Skeletal muscle satellite cell (primary cell): ENCODE data around the gene FGD5.

Experiments used
- H3K27me3 ChIP-seq: 2 replicates; pipeline ENCODE4 v1.7.0; 2013; ENCODE audit warnings: low read length; ENCODE audit not compliant: control insufficient read depth, insufficient read depth
- H3K36me3 ChIP-seq: 2 replicates; pipeline ENCODE4 v1.7.0; 2013; ENCODE audit warnings: mild to moderate bottlenecking, control low read depth, low read length; ENCODE audit not compliant: insufficient read depth
- H3K4me1 ChIP-seq: 2 replicates; pipeline ENCODE4 v1.7.0; 2013; ENCODE audit warnings: low read length; ENCODE audit not compliant: control insufficient read depth, insufficient read depth
- H3K4me2 ChIP-seq: 2 replicates; pipeline ENCODE4 v1.7.0; 2013; ENCODE audit warnings: mild to moderate bottlenecking, low read length
- H3K4me3 ChIP-seq: 2 replicates; pipeline ENCODE4 v1.7.0; 2013; ENCODE audit warnings: low read length
- H3K9ac ChIP-seq: 2 replicates; pipeline ENCODE4 v1.7.0; 2013; ENCODE audit warnings: mild to moderate bottlenecking, low read depth, low read length, moderate library complexity
- H3K9me3 ChIP-seq: replicated peaks from 2 replicates; pipeline ENCODE4 v1.7.0; 2013; ENCODE audit warnings: mild to moderate bottlenecking, control low read depth, low read length

FGD5 gene

GRCh38 chr3:14823393-14823792, 4.6 kb downstream of the FGD5 start:
- Histone ChIP-seq H3K4me2 (no peak overlapping the region), H3K4me1 (no peaks in the 10 kb centered on the region), H3K9ac (no peak overlapping the region), H3K9me3 (no peaks in the 10 kb centered on the region), H3K27me3 (peaks cover 8% of the 10 kb centered on the region), H3K36me3 (no peaks in the 10 kb centered on the region), H3K4me3 (no peak overlapping the region)

DNA sequence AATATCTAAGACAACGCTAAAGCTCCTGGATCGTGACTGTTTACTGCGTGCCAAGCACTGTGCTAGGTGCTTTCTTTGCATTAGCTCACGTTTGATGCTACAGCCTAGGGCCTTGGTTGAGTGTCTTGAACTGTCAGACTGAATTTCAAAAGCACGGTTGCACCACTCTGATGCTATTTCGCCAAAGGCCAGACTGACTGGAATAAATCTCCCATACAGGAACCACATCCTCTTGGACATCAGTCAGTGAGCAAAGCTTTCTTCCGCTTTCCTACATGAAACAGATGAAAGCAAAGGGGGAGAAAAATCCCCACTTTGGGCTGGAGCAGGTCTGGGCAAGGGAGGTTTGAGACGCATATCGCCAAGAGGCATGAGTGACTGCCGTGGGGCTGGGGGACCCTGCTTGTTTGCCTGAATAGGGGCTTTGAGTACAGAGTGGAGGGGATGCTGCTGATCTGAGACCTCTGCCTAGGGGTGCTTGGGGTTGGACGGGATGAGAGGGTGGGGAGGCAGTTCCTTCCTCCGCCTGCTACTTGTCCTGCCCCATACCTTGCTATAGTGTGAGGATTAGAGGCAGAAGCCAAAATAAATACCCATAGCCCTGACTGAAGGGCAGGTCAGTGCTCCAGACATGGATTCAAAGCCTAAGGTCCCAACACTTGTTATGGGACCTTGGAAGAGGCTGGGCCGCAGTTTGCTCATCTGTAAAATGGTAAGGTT, 5.3 kb downstream of the FGD5 start:
- H3K4me3 ChIP-seq: no peak overlapping the region
- H3K36me3 ChIP-seq: no peaks in the 10 kb centered on the region
- H3K4me2 ChIP-seq: no peak overlapping the region
- no peak overlapping the region for H3K9ac ChIP-seq
- H3K27me3 ChIP-seq: peaks cover 8% of the 10 kb centered on the region
- H3K4me1 ChIP-seq: no peaks in the 10 kb centered on the region
- no peaks in the 10 kb centered on the region for H3K9me3 ChIP-seq

DNA sequence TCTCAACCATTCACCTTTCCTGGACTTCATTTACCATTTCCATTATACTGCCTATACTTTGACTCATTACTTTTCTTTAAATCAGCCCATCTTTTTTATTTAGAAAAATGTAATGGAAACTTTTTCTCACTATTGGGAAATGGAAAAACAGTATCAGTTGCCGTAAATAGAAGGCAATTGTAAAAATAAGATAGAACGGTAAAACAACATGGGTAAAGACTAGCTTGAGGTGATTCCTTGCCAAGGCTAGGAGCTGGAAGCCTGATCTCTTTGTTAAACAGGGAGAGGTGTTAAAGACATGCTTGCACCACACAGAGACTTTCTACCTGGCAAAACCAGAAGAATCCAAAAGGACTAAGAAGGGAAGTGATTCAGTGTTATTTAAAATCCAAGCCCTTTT, 5.9 kb downstream of the FGD5 start:
- Histone ChIP-seq H3K9ac (no peak overlapping the region), H3K4me2 (no peak overlapping the region), H3K4me3 (no peak overlapping the region), H3K9me3 (no peaks in the 10 kb centered on the region), H3K36me3 (no peaks in the 10 kb centered on the region), H3K4me1 (no peaks in the 10 kb centered on the region), H3K27me3 (peaks cover 8% of the 10 kb centered on the region)

- H3K9ac ChIP-seq: no peak overlapping the region
- no peaks in the 10 kb centered on the region for H3K9me3 ChIP-seq
- H3K36me3 ChIP-seq: no peaks in the 10 kb centered on the region
- no peak overlapping the region for H3K4me2 ChIP-seq
- no peaks in the 10 kb centered on the region for H3K4me1 ChIP-seq
- H3K4me3 ChIP-seq: no peak overlapping the region
- peaks cover 10% of the 10 kb centered on the region for H3K27me3 ChIP-seq
Observed at GRCh38 chr3:14826069-14826468, 7.3 kb downstream of the FGD5 start.

DNA sequence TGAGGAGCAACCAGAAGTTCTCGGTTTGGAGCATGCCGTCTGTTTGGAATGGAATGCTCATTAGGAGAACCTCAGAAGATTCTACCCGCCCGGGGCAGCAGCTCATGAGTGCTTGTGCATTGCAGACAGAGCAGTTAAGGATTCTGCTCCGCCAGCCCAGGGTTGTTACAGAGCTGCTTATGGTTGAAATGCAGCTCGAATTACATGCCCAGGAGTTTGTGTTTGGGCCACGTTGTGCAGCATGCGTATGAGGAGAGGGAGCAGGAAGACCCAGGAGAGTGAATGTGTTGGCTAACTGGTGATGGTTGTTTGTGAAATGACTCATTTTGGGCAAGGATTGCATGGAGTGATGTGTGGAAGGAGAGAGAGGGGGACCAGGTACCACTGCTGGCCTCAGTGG, 9.0 kb downstream of the FGD5 start:
- no peaks in the 10 kb centered on the region for H3K36me3 ChIP-seq
- no peak overlapping the region for H3K4me2 ChIP-seq
- no peak overlapping the region for H3K9ac ChIP-seq
- peaks cover 19% of the 10 kb centered on the region for H3K27me3 ChIP-seq
- no peaks in the 10 kb centered on the region for H3K9me3 ChIP-seq
- H3K4me1 ChIP-seq: no peaks in the 10 kb centered on the region
- H3K4me3 ChIP-seq: no peak overlapping the region

GRCh38 chr3:14829811-14830210, 11.0 kb downstream of the FGD5 start:
- Histone ChIP-seq H3K4me1 (no peaks in the 10 kb centered on the region), H3K36me3 (no peaks in the 10 kb centered on the region), H3K9me3 (no peaks in the 10 kb centered on the region), H3K4me3 (no peak overlapping the region), H3K27me3 (peaks cover 30% of the 10 kb centered on the region), H3K9ac (no peak overlapping the region), H3K4me2 (no peak overlapping the region)

DNA sequence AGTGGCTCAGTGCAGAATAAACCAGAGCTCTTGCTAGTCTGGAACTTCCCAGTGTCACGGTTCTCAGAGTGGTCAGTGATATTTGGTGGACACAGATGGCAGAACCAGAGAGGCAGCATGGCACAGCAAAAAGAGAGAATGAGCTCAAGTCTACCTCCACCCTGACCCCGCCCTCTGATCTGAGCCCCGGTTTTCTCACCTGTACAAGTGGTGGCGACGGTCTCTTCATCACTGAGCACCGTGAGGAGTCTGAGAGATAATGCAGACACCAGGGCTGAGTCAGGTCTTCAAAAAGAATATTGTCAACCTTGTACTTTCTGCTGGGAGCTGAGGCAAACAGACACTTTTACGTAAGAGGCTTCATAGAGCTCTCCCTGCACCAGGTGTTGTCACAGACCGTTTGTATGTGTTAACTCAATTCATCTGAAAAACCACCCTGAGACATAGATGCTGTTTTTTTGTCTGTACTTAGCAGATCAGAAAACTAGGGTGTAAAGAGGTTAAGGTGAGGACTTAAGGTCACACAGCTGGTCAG, 13.2 kb downstream of the FGD5 start:
- Histone ChIP-seq H3K4me1 (no peaks in the 10 kb centered on the region), H3K9me3 (no peaks in the 10 kb centered on the region), H3K4me2 (no peak overlapping the region), H3K9ac (no peak overlapping the region), H3K36me3 (no peaks in the 10 kb centered on the region), H3K27me3 (peaks cover 43% of the 10 kb centered on the region), H3K4me3 (no peak overlapping the region)

- no peaks in the 10 kb centered on the region for H3K36me3 ChIP-seq
- no peak overlapping the region for H3K9ac ChIP-seq
- no peak overlapping the region for H3K4me3 ChIP-seq
- H3K4me1 ChIP-seq: no peaks in the 10 kb centered on the region
- H3K9me3 ChIP-seq: no peaks in the 10 kb centered on the region
- H3K27me3 ChIP-seq: peaks cover 52% of the 10 kb centered on the region
- no peak overlapping the region for H3K4me2 ChIP-seq
Observed at GRCh38 chr3:14832975-14833722, 14.4 kb downstream of the FGD5 start.

DNA sequence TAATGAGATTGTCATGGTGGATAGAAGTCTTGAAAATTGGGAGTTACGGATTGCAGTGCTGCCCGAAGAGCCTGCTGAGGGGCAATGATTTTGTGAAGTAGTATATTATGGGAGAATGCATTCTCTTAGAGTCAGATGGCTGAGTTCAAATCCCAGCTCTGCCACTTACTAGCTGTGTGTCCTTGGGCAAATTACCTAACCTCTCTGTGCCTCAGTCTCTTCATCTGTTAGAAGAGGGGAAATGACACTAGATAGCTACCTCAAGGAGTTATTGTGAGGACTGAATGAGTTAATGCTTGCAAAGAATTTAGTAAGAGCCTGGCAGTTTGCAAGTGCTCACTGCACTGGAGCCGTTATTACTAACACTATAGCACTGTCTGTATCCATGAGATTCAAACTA, 15.4 kb downstream of the FGD5 start:
- Histone ChIP-seq H3K27me3 (peaks cover 61% of the 10 kb centered on the region), H3K4me3 (no peak overlapping the region), H3K4me1 (no peaks in the 10 kb centered on the region), H3K36me3 (no peaks in the 10 kb centered on the region), H3K9me3 (no peaks in the 10 kb centered on the region), H3K9ac (no peak overlapping the region), H3K4me2 (no peak overlapping the region)

GRCh38 chr3:14834807-14835466, 16.2 kb downstream of the FGD5 start:
- H3K4me2 ChIP-seq: no peak overlapping the region
- no peaks in the 10 kb centered on the region for H3K4me1 ChIP-seq
- no peaks in the 10 kb centered on the region for H3K9me3 ChIP-seq
- no peak overlapping the region for H3K9ac ChIP-seq
- no peak overlapping the region for H3K4me3 ChIP-seq
- H3K27me3 ChIP-seq: peaks cover 63% of the 10 kb centered on the region
- H3K36me3 ChIP-seq: no peaks in the 10 kb centered on the region

DNA sequence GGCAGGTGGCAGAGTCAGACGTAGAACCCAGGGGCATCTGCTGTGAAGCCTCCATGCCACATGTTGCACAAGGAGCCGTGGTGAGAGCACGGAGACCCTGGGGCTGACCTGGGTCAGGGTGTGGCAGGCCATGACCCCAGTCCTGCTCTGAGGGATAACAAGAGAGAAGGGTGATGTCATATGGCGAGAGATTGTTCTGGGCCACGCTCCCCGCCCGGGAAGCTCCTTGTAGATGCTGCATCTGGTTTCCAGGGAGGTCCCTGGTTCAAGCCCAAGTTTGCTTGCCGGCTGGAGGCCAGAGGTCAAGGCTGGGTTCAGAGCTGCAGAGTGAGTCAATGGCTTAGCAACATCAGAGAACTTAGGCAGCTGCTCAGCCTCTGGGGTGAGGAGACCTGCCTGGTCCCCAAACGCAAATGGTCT, 17.3 kb downstream of the FGD5 start:
- no peak overlapping the region for H3K4me2 ChIP-seq
- H3K9ac ChIP-seq: no peak overlapping the region
- no peaks in the 10 kb centered on the region for H3K4me1 ChIP-seq
- no peaks in the 10 kb centered on the region for H3K36me3 ChIP-seq
- H3K9me3 ChIP-seq: no peaks in the 10 kb centered on the region
- peaks cover 68% of the 10 kb centered on the region for H3K27me3 ChIP-seq
- no peak overlapping the region for H3K4me3 ChIP-seq
